Globus pallidus (tissue), 1 donor: ENCODE results near the gene RFTN2.
A peak's percentile ranks its signal among the peaks of the same experiment; 100 is the strongest.
"Not testable (repeated sequence)": the region's sequence is repeated elsewhere in the genome, so short reads cannot be mapped to it uniquely, and the experiment has no call there.

Source experiments
- DNase-seq: peaks from one replicate; pipeline ENCODE4 v3.0.0-alpha.2; 2015; ENCODE audit warnings: low spot score

RFTN2 gene

DNA sequence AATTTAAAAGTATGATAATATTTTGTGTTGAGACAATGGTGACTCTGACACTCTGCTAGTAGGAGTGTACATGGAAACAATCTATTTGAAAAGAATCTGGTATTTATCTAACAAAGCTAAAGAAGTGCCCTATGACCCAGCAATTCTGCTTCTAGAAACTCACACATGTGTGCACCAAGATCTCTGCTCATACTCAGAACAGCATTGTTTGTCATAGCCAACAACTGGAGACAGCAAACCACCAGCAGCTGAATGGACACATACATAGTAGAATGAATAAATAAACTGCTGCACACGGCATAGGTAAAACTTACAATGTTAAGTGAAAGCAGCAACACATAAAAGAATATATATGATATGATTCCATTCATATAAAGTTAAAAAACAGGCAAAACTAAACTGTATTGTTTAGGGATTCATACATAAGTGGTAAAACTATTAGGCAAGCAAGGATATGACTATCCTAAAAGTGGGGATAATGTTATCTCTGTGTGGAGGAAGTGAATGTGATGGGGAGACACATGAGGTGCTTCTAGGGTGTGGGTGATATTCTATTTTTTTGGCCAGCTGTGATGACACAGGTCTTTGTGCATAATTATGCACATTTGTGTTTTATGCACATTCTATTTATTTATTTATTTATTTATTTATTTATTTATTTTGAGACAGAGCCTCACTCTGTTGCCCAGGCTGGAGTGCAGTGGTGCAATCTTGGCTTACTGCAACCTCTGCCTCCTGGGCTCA, 71.1 kb downstream of the RFTN2 start:
- DNase-seq = no peak

DNA sequence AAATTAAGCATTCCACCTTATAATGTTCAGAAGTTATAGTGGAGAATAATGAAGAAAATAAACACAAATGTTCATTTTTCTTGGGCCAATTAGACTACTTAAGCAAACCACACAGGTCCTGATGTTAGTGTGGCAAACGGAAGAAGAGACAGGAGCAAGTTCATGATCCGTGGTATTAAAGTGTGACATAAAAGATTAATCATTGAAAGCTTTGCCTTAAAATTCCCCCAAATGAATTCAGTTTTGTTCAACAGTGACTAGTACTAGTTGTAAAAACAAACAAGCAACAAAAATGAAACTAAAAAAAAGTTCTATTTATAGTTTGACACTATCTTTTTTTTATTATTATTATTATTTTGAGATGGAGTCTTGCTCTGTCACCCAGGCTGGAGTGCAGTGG, 73.7 kb downstream of the RFTN2 start:
- no peak for DNase-seq

DNA sequence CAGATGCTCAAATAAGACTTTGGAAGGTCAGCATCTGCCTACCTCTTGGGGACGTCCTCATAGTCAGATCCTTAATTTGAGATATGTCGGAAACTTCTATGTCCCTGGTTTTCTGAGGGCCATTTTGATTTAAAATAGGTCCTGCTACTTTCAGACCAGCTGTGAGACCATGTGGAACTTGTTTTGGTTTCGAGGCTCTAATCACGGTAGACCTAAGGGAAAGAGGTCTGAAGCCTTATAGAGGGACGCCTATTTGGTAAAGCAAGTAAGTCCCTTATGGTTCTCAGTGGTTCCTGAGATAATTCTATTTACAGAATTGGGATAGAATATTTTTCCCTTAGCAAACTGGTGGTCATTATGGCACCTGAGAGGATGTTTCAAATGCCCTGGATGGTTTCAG, 75.1 kb downstream of the RFTN2 start:
- no peak for DNase-seq

DNA sequence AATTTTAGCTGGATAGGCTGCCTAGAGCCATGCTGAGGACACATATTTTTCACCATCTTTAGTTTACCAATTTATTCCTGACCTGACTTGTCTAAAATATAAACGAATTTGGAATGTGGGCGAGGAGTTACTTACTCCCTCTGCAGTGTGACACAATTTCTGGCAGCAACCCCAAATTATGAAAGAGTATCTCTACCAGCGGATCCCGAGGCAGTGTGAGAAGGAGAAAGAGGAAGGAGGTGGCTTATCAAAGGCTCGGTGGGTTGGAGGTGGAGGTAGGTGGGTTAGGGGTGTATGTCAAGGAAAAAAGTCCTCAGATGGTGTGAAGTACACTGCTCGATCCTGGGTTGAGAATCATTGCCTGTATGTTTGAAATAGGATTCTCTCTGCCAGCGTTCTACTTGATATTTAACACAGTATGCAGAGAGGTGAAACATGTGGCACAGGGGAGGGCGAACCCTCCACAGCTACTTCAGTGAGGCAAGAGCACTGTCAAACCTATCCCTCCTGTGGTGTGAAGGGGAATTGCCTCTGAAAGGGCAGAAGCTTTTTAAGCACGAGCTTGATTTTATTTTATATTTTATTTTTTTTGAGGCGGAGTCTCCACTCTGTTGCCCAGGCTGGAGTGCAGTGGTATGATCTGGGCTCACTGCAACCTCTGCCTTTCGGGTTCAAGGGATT, 76.0 kb downstream of the RFTN2 start:
- no peak for DNase-seq

DNA sequence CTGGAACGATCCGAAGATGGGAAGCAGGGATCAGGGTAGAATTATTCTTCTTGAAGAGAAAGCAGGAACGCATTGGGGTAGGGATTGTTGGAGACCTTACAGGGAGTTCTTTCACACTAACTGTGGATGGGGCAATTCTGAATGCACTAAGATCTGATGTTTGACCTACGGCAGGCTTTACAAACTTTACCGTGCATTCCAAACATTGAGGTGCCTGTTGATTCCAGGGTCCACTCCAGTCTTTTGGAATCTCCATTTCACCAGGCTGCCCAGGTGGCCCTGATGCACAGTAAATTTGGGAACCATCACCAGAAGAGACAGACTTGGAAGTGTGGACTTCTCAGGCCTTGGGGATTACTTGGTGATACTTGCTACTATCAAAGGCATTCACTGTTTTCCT, 76.9 kb downstream of the RFTN2 start:
- DNase-seq = no peak

DNA sequence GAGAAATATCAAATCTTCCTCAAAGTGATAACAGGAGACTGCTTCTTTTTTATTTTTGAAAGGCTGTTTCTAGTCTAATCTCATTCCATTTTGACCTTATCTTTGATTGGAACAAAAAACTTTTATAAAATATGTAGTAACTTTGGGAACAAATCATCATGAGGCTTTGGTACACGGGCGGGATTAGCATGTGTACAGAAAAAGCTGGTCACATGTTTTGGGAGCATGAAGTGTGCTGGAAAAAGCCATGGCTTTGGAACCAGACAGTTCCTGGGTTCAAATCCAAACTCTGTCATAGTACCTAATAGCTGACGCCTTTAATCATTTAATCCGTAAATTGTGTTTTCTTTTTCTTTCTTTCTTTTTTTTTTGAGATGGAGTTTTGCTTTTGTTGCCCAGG, 78.2 kb downstream of the RFTN2 start:
- DNase-seq = no peak

DNA sequence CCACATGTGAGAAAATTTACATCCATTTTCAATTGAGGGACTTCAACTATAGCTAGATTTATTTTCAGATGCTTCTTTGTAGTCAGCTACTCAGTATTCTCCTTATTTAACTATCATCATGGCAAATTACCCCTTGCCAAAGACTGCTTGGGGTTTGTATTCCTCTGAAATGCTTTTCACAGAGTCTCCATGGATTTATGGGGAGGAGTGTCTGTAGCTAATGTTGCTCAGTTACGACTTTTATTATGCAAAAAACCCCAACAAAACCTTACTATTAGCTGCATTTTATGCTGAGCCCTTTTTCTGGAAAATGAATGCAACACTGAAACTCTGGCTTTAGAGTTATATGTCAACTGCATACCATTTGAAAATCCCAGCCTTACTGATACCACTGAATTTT, 78.6 kb downstream of the RFTN2 start:
- DNase-seq = peak; percentile 58

DNA sequence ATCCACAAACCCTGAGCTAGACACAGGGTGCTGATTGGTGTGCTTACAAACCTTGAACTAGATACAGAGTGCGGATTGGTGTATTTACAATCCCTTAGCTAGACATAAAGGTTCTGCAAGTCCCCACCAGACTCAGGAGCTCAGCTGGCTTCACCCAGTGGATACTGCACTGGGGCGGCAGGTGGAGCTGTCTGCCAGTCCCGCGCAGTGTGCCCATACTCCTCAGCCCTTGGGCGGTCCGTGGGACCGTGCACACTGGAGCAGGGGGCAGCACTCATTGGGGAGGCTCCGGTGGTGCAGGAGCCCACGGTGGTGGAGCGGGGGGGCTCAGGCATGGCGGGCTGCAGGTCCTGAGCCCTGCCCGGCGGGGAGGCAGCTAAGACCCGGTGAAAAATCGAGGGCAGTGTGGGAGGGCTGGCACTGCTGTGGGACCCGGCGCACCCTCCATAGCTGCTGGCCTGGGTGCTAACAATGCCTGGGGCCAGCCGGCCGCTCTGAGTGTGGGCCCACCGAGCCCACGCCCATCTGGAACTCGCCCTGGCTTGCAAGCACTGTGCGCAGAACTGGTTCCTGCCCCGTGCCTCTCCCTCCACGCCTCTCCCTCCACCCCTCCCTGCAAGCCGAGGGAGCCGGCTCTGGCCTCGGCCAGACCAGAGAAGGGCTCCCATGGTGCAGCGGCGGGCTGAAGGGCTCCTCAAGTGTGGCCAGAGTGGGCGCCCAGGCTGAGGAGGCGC, 83.9 kb downstream of the RFTN2 start:
- no peak for DNase-seq

DNA sequence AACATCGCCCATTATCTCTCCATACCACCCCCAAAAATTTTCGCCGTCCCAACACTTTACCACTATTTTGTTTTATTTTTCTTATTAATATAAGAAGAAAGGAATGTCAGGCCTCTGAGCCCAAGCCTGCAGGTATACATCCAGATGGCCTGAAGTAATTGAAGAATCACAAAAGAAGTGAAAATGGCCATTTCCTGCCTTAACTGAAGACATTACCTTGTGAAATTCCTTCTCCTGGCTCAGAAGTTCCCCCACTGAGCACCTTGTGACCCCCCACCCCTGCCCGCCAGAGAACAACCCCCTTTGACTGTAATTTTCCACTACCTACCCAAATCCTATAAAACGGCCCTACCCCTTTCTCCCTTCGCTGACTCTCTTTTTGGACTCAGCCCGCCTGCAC, 88.1 kb downstream of the RFTN2 start:
- not testable (repeated sequence) for DNase-seq

DNA sequence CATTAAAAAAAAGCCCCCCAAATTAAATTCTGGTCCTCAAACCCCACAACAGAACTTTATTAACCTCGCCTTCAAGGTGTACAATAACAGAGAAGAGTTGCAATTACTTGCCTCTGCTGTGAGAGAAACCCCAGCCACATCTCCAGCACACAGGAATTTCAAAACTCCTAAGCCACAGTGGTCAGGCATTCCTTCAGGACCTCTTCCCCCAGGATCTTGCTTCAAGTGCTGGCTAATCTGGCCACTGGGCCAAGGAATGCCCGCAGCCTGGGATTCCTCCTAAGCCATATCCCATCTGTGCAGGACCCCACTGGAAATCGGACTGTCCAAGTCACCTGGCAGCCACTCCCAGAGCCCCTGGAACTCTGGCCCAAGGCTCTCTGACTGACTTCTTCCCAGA, 95.2 kb downstream of the RFTN2 start:
- DNase-seq = not testable (repeated sequence)

DNA sequence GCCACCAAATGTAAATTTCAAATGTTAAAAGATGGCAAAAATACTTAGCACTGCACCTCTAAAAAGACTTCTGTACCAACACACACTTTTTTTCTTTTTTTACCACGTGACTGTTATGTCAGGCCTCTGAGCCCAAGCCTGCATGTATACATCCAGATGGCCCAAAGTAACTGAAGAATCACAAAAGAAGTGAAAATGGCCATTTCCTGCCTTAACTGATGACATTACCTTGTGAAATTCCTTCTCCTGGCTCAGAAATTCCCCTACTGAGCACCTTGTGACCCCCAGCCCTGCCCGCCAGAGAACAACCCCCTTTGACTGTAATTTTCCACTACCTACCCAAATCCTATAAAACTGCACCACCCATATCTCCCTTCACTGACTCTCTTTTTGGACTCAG, 97.1 kb downstream of the RFTN2 start:
- DNase-seq = not testable (repeated sequence)

DNA sequence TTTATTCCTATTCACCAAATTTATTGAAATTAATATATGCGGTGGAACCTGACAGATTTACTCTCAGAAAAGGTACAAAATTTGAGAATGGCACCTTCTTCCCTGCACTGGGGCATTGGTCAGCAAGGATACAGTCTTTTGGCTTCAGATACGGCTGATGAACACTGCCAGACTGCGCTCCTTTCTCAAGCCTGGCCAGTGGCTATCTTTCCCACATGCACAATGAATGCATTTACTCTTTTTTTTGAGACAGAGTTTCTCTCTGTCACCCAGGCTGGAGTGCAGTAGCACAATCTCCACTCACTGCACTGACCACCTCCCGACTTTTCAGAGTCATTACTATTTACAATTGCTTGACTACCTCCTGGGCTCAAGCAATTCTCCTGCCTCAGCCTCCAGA, 97.9 kb downstream of the RFTN2 start:
- DNase-seq = peak; percentile 56

DNA sequence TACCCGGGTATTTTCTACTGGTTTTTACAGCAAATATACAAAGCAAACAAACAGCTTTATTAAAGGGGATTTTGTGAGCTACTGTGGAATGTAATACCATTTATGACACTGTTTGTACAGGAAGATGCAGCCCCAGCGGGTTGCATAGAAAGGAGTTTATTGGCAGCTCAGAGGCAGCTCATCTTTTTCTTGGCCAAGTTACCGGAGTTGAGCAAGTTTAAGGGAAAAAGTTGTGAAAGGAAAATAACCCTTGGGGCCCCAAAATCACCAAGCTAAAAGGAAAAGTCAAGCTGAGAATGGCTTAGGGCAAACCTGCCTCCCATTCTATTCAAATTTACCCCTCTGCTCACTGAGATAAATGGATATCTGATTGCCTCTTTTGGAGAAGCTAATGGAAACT, 98.8 kb downstream of the RFTN2 start:
- no peak for DNase-seq

DNA sequence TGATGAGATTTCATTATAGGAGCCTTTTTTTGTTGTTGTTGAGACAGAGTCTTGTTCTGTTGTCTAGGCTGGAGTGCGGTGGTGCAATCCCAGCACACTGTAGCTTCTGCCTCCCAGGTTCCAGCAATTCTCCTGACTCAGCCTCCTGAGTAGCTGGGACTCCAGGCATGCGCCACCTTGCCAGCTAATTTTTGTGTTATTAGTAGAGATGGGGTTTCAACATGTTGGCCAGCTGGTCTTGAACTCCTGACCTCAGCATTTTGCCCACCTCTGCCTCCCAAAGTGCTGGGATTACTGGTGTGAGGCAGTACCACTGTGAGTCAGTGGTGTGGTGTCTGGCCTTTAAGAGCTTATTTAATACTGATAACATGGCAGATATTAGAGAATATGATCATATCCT, 99.4 kb downstream of the RFTN2 start:
- DNase-seq = no peak

DNA sequence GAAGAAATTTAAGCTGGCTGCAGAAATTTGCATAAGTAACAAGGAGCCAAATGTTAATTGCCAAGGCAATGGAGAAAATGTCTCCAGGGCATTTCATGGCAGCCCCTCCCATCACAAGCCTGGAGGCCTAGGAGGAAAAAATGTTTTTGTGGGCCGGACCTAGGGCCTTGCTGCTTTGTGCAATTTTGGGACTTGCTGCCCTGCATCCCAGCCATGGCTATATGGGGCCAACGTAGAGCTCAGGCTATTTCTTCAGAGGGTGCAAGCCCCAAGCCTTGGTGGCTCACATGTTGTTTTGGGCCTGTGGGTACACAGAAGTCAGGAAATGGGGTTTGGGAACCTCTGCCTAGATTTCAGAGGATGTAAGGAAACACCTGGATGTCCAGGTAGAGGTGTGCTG, 101.8 kb downstream of the RFTN2 start:
- no peak for DNase-seq

DNA sequence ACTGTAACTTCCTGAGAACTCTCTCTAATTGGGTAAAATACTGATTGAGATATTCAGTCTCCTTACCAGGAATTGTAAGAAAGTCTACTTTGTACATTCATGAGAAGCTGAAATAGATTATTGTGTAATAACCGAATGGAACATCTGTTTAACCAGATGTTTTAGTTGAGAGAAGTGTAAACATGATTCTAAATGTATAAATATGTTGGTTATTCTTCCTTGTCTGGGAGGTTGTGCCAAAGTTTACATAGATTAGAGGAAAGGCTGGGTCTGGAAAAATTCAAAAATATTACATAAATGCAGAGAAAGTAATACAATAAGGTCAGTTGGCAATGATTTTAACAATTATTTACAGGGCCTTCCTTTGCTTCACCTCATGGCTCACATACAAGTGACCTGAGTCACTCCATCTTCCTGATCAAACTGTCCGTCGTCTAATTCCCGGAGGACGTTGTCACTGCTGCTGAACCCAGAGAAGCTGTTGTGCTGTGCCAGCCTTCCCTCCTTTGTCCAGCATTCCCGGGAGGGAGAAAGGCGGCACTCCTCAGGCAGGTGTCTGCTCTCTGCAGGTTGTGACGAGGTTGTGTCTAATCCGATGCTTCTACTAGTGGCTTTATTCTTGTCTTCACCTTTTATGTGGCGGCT, 103.6 kb downstream of the RFTN2 start:
- DNase-seq = no peak

DNA sequence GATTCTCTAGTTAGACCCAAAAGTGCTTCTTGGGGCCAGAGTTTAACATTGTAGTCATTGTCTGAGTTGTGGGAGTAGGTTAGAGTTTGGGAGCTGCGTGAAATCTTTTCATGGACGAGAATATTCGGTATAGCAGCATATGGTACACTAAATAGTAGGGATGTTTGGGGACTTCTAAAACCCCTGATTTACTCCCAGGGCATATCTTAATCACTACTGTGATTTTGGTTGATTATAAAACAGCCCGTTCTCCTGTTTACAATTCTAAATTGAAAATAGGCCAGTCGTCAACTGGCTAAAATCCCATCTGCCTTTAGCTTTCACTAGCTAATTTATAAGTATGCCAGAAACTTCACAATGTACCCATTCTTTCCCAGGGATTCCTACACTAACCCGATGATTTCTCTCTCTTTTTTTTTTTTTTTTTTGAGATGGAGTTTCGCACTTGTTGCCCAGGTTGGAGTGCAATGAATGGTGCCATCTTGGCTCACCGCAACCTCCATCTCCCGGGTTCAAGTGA, 115.2 kb downstream of the RFTN2 start:
- DNase-seq = peak; percentile 76

DNA sequence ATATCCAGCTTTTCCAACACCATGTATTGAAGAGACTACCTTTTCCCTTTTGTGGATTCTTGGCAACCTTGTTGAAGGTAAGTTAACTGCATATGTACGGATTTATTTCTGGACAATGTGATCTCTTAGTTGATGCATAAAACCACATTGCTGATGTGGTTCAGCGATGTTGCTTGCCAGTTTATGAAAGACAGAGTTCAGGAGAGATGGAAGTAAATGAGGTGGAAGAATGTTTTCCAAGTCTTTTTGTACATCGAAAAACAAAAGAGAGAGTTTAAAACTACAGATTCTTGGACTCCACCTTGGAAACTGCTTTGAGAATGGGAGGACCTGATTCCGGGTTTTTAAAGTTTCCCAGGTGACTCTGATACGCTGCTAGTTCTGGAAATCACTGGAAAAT, 115.7 kb downstream of the RFTN2 start:
- DNase-seq = peak; percentile 26

DNA sequence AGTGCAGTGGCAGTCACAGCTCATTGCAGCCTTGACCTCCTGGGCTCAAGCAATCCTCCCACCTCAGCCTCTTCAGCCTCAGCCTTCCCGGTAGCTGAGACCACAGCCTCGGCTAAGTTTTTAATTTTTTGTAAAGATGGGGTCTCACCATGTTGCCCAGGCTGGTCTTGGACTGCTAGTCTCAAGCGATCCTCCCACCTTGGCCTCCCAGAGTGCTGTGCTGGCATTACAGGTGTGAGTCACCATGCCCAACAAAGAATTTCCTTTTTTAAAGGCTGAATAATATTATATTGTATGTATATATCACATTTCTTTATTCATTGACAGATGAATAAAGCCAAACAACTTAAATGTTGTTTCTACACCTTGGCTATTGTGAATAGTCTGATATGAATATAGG, 117.0 kb downstream of the RFTN2 start:
- DNase-seq = no peak

DNA sequence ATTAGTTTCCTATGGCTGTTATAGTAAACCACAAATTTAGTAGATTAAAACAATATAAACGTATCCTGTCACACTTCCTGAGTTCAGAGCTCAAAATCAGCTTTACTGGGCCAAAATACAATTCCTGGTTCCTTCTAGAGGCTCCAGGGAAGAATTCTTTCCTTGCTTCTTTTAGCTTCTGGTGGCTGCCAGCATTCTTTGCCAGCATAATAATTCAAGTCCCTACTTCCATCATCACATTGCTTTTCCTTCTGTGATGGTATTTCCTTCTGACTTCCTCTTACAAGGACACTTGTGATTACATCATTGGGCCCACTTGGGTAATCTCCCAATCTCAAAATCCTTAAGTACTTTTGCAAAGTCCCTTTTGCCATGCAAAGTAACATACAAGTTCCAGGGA, 118.9 kb downstream of the RFTN2 start:
- peak; percentile 34 for DNase-seq

DNA sequence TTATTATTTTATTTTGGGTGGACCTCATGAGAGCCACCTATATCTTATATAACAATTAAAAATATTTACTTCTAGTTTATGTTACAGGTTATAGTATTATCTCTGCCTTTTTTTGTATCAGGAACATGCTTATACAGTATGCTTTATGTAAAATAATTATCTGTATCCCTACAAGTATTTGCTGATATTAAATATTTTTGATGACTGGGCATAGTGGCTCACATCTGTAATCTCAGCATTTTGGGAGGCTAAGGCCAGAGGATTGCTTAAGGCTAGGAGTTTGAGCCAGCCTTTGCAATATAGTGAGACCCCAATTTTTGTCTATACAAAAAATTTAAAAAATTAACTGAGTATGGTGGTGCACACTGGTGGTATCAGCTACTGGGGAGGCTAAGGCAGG, 119.9 kb downstream of the RFTN2 start:
- DNase-seq = no peak

DNA sequence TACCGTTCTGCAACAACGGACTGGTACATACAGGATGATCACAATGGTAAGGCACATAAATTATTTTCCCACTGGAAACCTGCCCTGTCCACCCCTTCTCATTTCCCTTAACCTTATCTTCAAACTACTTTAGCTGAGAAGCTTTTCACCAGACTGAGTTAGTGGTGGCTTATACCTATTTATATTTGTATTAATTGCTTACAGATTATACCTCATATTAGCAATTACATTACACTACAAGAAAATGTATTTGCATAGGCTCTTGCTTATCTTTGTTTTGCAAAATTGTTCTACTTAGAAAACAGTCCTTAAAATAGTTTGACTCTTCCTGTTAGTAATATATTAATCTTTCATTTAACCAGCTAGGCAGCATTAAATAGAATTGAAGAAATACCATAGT, 124.1 kb downstream of the RFTN2 start:
- DNase-seq = not testable (repeated sequence)
